Loucy (cell line): Measurements from ENCODE around the gene AAK1.

Experiments
- CTCF ChIP-seq: fragments of 200-600 bp; sonication (generic); conservative IDR thresholded peaks from 2 replicates; pipeline ENCODE4 v1.5.1; 2014; ENCODE audit warnings: mild to moderate bottlenecking, antibody characterized with exemption, low read length
- EZH2phosphoT487 ChIP-seq: fragments of 200-600 bp; IDR thresholded peaks from 2 replicates; pipeline ENCODE4 v1.6.1; 2018; ENCODE audit warnings: antibody characterized with exemption, mild to moderate bottlenecking, moderate library complexity, borderline replicate concordance

- no peak for TF ChIP-seq CTCF
- TF ChIP-seq EZH2phosphoT487 = no peak
These were observed 105.3 kb downstream of the AAK1 start for GRCh38 chr2:69538249-69538648.
